Ectodermal cell (in vitro differentiated cells): ENCODE data around the gene KIAA1671.

Experiments used
- H3K27ac ChIP-seq: 2 replicates; pipeline ENCODE4 v1.7.0; 2013; ENCODE audit warnings: mild to moderate bottlenecking, low read depth, low read length; ENCODE audit not compliant: insufficient read depth, poor library complexity, severe bottlenecking
- H3K27me3 ChIP-seq: 2 replicates; pipeline ENCODE4 v1.7.0; 2013; ENCODE audit warnings: mild to moderate bottlenecking, low read length; ENCODE audit not compliant: insufficient read depth, control insufficient read depth, poor library complexity, severe bottlenecking
- H3K36me3 ChIP-seq: one replicate; pipeline ENCODE4 v1.7.0; 2013; ENCODE audit warnings: low read length; ENCODE audit not compliant: control insufficient read depth, insufficient read depth
- H3K4me1 ChIP-seq: one replicate; pipeline ENCODE4 v1.7.0; 2013; ENCODE audit warnings: low read length; ENCODE audit not compliant: control insufficient read depth, insufficient read depth
- H3K4me3 ChIP-seq: 2 replicates; pipeline ENCODE4 v1.7.0; 2013; ENCODE audit warnings: low read depth, low read length, control low read depth; ENCODE audit not compliant: insufficient read depth
- H3K9me3 ChIP-seq: 2 replicates; pipeline ENCODE4 v1.7.0; 2013; ENCODE audit warnings: mild to moderate bottlenecking, low read length, moderate library complexity; ENCODE audit not compliant: control insufficient read depth
- WGBS, 2 experiments: methylation state at CpG; one replicate each; pipeline ENCODE4 v1.1.7; 2013; ENCODE audit warnings: missing lambda C conversion rate in 2 of 2; 5-methylcytosine and 5-hydroxymethylcytosine counted together

The KIAA1671 gene

DNA sequence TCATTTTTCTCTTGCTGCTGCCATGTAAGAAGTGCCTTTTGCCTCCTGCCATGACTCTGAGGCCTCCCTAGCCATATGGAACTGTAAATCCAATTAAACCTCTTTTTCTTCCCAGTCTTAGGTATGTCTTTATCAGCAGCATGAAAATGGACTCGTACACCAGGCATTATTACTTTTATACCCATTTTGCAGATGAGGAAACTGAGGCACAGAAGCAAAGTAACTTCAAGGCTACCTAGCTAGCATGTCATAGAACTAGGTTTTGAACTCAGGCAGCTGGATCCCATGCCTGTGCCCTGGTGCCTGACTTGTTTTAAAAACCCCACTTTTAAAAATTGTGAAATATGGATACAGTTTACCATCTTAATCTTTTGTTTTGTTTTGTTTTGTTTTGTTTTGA lies 25.8 kb downstream of the KIAA1671 start:
- H3K4me1 ChIP-seq: peaks cover 31% of the 10 kb centered on the region
- no peaks in the 10 kb centered on the region for H3K9me3 ChIP-seq
- no peaks in the 10 kb centered on the region for H3K27me3 ChIP-seq
- WGBS, 2 experiments: 96 to 97% methylated on average over 1 of the region's 1 CpG
- H3K4me3 ChIP-seq: no peak overlapping the region
- no peaks in the 10 kb centered on the region for H3K36me3 ChIP-seq
- no peak overlapping the region for H3K27ac ChIP-seq

DNA sequence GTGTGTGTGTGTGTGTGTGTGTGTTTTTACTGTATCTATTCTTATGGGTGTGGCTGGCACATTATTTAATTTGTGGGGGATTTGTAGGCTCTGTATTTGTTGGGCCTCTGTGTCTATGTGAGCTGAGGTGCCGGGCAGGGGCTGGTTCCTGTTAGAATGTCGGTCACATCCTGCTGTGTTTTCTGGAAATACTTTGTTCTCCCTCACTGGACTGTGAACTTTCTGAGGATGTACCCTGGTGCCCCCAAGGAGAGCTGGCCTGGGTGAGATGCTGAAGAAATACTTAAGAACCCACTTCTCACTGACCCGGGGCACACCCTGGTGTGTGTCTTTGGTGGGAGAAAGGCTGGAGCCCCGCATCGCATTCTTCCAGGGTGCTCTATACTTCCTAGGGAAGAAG lies 28.6 kb downstream of the KIAA1671 start:
- Histone ChIP-seq H3K27ac (no peak overlapping the region), H3K9me3 (no peaks in the 10 kb centered on the region), H3K36me3 (no peaks in the 10 kb centered on the region), H3K4me3 (no peak overlapping the region), H3K27me3 (no peaks in the 10 kb centered on the region), H3K4me1 (peaks cover 32% of the 10 kb centered on the region)
- 89 to 91% methylated on average over 5 of the region's 5 CpGs for WGBS, 2 experiments

DNA sequence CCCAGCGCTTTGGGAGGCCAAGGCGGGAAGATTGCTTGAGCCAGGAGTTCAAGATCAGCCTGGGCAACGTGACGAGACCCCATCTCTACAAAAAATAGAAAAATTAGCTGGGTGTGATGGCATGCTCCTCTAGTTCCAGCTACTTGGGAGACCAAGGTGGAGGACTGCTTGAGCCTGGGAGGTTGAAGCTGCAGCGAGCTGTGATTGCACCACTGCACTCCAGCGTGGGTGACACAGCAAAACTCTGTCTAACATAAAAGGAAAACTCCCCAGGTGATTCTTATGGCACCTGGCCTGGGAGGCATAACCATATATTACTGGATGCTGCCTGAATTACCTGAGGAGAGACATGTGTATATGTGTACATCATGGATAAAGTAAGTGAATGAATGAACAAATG lies 29.1 kb downstream of the KIAA1671 start:
- Histone ChIP-seq H3K4me1 (peaks cover 26% of the 10 kb centered on the region), H3K36me3 (no peaks in the 10 kb centered on the region), H3K4me3 (no peak overlapping the region), H3K27ac (no peak overlapping the region), H3K27me3 (no peaks in the 10 kb centered on the region), H3K9me3 (no peaks in the 10 kb centered on the region)
- 89 to 95% methylated on average over 6 of the region's 6 CpGs for WGBS, 2 experiments

DNA sequence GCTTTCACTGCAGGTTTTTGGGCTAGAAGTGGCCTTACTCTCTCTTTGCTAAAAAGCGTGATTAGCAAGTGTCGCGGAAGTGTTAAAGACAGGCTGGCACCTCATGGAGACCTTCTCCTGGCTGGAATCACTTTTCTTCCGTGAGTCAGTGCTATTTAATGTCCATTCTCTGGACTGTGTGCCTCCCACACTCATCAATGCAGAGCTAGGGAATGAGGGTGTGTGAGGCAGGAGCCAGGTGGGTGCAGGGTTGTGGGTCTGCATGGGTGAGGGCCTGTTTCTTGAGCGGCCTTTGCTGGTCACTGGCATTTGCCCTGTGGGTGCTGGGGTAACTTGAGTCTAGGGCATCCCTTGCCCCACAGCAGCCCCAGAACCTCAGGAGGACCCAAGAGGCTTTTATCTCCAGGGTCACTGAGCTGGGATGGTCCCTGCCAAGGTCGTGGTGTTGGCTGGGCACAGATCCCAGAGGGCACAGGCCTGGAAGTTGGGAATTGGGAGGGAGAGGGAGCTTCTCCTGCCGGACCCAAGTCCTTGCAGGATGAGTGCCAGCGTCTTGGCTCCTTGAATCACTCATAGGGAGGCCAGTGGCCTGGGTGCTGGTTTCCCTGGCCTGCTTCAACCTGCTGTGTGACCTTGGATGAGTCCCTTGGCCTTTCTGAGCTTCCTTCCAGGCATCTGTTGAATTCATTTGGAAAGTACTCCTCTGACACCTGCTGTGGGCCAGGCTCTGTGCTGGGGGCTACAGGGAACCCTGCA lies 30.0 kb downstream of the KIAA1671 start:
- WGBS, 2 experiments: 90 to 92% methylated on average over 8 of the region's 8 CpGs
- H3K27me3 ChIP-seq: no peaks in the 10 kb centered on the region
- H3K4me3 ChIP-seq: no peak overlapping the region
- no peaks in the 10 kb centered on the region for H3K9me3 ChIP-seq
- no peak overlapping the region for H3K27ac ChIP-seq
- no peaks in the 10 kb centered on the region for H3K36me3 ChIP-seq
- peaks cover 19% of the 10 kb centered on the region for H3K4me1 ChIP-seq

DNA sequence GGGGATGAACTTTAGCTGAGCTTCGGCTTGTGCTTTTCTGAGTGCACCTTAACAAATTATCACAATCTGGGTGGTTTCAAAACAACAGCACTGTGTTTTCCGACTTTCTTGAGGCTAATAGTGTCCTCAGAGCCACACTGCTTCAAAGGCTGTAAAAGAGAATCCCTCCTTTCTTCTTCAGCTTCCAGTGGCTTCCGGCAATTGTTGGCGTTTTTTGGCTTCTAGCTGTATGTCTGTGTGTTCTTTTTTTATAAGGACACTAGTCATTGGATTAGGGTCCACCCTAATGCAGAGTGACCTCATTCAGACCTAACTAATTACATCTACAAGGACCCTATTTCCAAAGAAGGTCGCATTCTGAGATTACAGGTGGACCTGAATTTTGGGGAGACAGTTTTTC lies 30.6 kb downstream of the KIAA1671 start:
- no peak overlapping the region for H3K4me3 ChIP-seq
- H3K9me3 ChIP-seq: no peaks in the 10 kb centered on the region
- H3K27me3 ChIP-seq: no peaks in the 10 kb centered on the region
- peaks cover 15% of the 10 kb centered on the region for H3K4me1 ChIP-seq
- WGBS, 2 experiments: 77 to 83% methylated on average over 3 of the region's 5 CpGs
- H3K36me3 ChIP-seq: no peaks in the 10 kb centered on the region
- no peak overlapping the region for H3K27ac ChIP-seq

DNA sequence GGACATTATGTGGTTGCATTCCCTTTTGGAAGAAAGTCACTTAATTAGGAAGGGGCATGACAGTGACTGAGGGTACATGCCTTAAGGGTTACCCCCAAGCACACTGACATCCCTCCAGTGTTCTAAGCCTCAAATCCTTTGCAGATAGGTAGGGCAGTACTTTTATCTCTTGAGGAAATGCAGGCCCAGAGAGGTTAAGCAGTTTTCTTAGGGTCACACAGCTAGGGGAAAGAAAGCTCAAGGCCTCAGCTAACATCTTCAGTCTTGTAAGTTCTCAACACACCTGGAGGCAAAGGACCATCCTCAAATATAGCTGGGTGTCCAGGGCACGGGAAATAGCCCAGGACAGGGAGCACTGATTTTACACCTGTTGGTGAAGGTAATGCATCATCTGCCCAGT lies 31.6 kb downstream of the KIAA1671 start:
- Histone ChIP-seq H3K36me3 (no peaks in the 10 kb centered on the region), H3K4me3 (no peak overlapping the region), H3K27ac (no peak overlapping the region), H3K9me3 (no peaks in the 10 kb centered on the region), H3K27me3 (no peaks in the 10 kb centered on the region), H3K4me1 (peaks cover 20% of the 10 kb centered on the region)
- 92 to 94% methylated on average over 1 of the region's 1 CpG for WGBS, 2 experiments

DNA sequence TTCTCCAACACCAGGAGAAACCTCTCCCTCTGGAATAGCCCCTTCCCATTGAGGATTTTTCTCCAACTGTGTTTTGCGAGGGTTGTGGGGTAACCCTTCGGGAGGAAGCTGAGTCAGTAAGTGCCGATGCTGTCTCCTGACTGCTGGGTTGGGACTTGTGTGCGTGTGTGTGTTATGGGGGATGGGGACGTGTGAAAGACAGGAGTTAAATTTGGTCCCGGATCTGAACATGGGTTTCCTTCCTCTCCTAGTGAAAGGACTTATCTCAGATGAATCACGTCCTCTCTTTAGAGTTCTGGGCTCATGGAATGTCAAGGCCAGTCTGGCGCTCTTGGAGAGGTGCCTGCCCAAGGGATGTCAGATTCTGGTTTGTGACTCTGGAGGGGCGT lies 33.3 kb downstream of the KIAA1671 start:
- no peaks in the 10 kb centered on the region for H3K9me3 ChIP-seq
- H3K27ac ChIP-seq: peak overlapping the region; percentile 52
- no peaks in the 10 kb centered on the region for H3K36me3 ChIP-seq
- no peak overlapping the region for H3K4me3 ChIP-seq
- 82 to 88% methylated on average over 9 of the region's 9 CpGs for WGBS, 2 experiments
- peaks cover 21% of the 10 kb centered on the region for H3K4me1 ChIP-seq
- no peaks in the 10 kb centered on the region for H3K27me3 ChIP-seq

DNA sequence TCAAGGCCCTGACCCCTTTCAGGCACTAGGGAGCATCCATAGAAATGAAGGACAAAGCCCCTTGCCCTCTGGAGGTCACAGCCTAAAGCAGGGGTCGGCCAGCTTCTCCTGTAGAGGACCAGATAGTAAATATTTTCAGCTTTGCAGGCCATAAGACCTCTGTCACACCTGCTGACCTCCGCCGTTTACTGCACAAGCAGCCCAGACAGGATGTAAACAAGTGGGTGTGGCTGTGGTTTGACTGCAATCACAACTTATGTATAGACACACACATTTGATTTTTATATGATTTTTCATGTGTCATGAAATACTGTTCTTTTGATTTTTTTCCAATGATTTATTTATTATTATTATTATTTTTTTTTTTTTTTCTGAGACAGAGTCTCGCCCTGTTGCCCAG lies 34.3 kb downstream of the KIAA1671 start:
- no peak overlapping the region for H3K4me3 ChIP-seq
- no peak overlapping the region for H3K27ac ChIP-seq
- 68 to 70% methylated on average over 4 of the region's 4 CpGs for WGBS, 2 experiments

DNA sequence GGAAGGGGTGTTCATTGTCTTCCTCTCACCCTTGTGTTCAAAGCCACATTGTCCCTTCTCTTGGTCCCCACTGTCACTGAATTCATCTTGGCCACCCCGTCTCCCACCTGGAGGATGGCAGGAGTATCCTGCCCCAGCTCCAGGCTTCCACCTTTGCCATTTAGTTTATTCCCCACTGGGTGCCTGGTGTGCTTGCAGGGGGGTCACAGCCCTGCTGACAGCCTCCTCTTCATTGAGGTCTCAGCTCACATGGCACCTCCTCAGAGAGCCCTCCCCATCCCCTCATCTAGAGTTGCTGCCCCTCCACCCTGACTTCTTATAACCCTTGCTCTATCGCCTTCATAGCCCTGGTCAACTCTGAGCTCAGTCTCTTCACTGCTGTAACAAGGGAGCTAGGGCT lies 36.6 kb downstream of the KIAA1671 start:
- WGBS, 2 experiments: 83 to 86% methylated on average over 2 of the region's 2 CpGs
- Histone ChIP-seq H3K4me1 (peaks cover 13% of the 10 kb centered on the region), H3K4me3 (no peak overlapping the region), H3K27me3 (no peaks in the 10 kb centered on the region), H3K9me3 (no peaks in the 10 kb centered on the region), H3K36me3 (no peaks in the 10 kb centered on the region), H3K27ac (no peak overlapping the region)

More for the DNA sequence above, 34.3 kb downstream of the KIAA1671 start:
- Histone ChIP-seq H3K4me1 (peaks cover 21% of the 10 kb centered on the region), H3K9me3 (no peaks in the 10 kb centered on the region), H3K27me3 (no peaks in the 10 kb centered on the region), H3K36me3 (no peaks in the 10 kb centered on the region)

DNA sequence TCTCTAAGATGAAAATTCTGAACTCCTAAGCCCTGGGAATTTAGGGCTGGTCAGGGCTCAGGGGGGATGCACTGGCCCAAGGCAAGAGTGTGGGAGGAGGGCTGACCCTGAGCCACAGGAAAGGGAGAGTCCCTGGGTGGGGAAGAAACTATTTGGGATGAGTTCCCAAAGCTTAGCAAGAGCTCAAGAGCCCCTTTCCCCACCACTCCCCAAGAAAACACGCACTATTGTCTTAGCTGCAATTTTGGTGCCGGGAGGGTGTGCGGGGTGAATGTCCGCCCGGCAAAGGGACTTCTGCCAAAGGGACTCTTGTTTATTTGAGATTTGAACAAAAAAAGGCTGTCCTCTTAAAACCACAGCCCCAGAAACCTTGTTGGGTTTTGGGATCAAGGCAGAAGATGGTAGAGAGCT lies 37.0 kb downstream of the KIAA1671 start:
- no peak overlapping the region for H3K27ac ChIP-seq

More for the DNA sequence above, 37.0 kb downstream of the KIAA1671 start:
- no peaks in the 10 kb centered on the region for H3K9me3 ChIP-seq
- no peak overlapping the region for H3K4me3 ChIP-seq
- WGBS, 2 experiments: 95 to 98% methylated on average over 5 of the region's 5 CpGs
- H3K4me1 ChIP-seq: peaks cover 13% of the 10 kb centered on the region
- H3K36me3 ChIP-seq: no peaks in the 10 kb centered on the region
- no peaks in the 10 kb centered on the region for H3K27me3 ChIP-seq
